ENCODE measurements around the gene AGBL1.
"Not testable (repeated sequence)": the region's sequence is repeated elsewhere in the genome, so short reads cannot be mapped to it uniquely, and the experiment has no call there.

The AGBL1 gene

GRCh38 chr15:86855307-86856291, 775.9 kb downstream of the AGBL1 start:
- no peak for DNase-seq (ENCODE audit: low read depth in 1 of 2, low spot score in 1 of 2)

GRCh38 chr15:86857701-86858100, 778.0 kb downstream of the AGBL1 start:
- no peak for DNase-seq (ENCODE audit: low read depth in 1 of 2, low spot score in 1 of 2)

- DNase-seq (ENCODE audit: low read depth in 1 of 2, low spot score in 1 of 2): no peak
Measured at GRCh38 chr15:86863226-86863915, 783.7 kb downstream of the AGBL1 start.

GRCh38 chr15:86865920-86866319, 786.2 kb downstream of the AGBL1 start:
- no peak for DNase-seq (ENCODE audit: low read depth in 1 of 2, low spot score in 1 of 2)

GRCh38 chr15:86870846-86871245, 791.2 kb downstream of the AGBL1 start:
- DNase-seq (ENCODE audit: low read depth in 1 of 2, low spot score in 1 of 2): no peak

- DNase-seq (ENCODE audit: low read depth in 1 of 2, low spot score in 1 of 2): no peak
Measured at GRCh38 chr15:86871964-86872363, 792.3 kb downstream of the AGBL1 start.

- DNase-seq (ENCODE audit: low read depth in 1 of 2, low spot score in 1 of 2): no peak
Measured at GRCh38 chr15:86872782-86873181, 793.1 kb downstream of the AGBL1 start.

- DNase-seq (ENCODE audit: low read depth in 1 of 2, low spot score in 1 of 2): no peak
Measured at GRCh38 chr15:86875067-86875466, 795.4 kb downstream of the AGBL1 start.

GRCh38 chr15:86876387-86876944, 796.8 kb downstream of the AGBL1 start:
- DNase-seq (ENCODE audit: low read depth in 1 of 2, low spot score in 1 of 2): no peak

GRCh38 chr15:86877171-86877631, 797.5 kb downstream of the AGBL1 start:
- DNase-seq (ENCODE audit: low read depth in 1 of 2, low spot score in 1 of 2): no peak

GRCh38 chr15:86878844-86879243, 799.2 kb downstream of the AGBL1 start:
- DNase-seq (ENCODE audit: low read depth in 1 of 2, low spot score in 1 of 2): not testable (repeated sequence)

GRCh38 chr15:86879250-86880229, 799.9 kb downstream of the AGBL1 start:
- no peak for DNase-seq (ENCODE audit: low read depth in 1 of 2, low spot score in 1 of 2)

- DNase-seq (ENCODE audit: low read depth in 1 of 2, low spot score in 1 of 2): no peak
Measured at GRCh38 chr15:86885616-86886015, 805.9 kb downstream of the AGBL1 start.

- no peak for DNase-seq (ENCODE audit: low read depth in 1 of 2, low spot score in 1 of 2)
Measured at GRCh38 chr15:86892774-86893449, 813.2 kb downstream of the AGBL1 start.

- DNase-seq (ENCODE audit: low read depth in 1 of 2, low spot score in 1 of 2): no peak
Measured at GRCh38 chr15:86894269-86894668, 814.6 kb downstream of the AGBL1 start.

- no peak for DNase-seq (ENCODE audit: low read depth in 1 of 2, low spot score in 1 of 2)
Measured at GRCh38 chr15:86903642-86904421, 824.2 kb downstream of the AGBL1 start.

GRCh38 chr15:86905625-86906256, 826.1 kb downstream of the AGBL1 start:
- DNase-seq (ENCODE audit: low read depth in 1 of 2, low spot score in 1 of 2): no peak

GRCh38 chr15:86906376-86906775, 826.7 kb downstream of the AGBL1 start:
- no peak for DNase-seq (ENCODE audit: low read depth in 1 of 2, low spot score in 1 of 2)

GRCh38 chr15:86911022-86911421, 831.4 kb downstream of the AGBL1 start:
- DNase-seq (ENCODE audit: low read depth in 1 of 2, low spot score in 1 of 2): no peak

All from activated T-helper 1 cell treated with anti-CD3 and anti-CD28 coated beads, Interleukin-2, amount 50 U/mL, for 16 hours (primary cell).